HG02884 (cell line): Measurements from ENCODE around the gene KRT35.
"Not testable (repeated sequence)": the region's sequence is repeated elsewhere in the genome, so short reads cannot be mapped to it uniquely, and the experiment has no call there.

ENCODE experiments used
- ATAC-seq: cut with Tn5 transposase; IDR thresholded peaks from one replicate; pipeline ENCODE4 v1.9.1; 2021; ENCODE audit warnings: mild to moderate bottlenecking, moderate library complexity; ENCODE audit not compliant: unreplicated experiment

KRT35 gene

GRCh38 chr17:41462705-41463104 is 18.2 kb downstream of the KRT35 start:
- no peak for ATAC-seq

GRCh38 chr17:41457676-41458075 is 23.3 kb downstream of the KRT35 start:
- no peak for ATAC-seq

DNA sequence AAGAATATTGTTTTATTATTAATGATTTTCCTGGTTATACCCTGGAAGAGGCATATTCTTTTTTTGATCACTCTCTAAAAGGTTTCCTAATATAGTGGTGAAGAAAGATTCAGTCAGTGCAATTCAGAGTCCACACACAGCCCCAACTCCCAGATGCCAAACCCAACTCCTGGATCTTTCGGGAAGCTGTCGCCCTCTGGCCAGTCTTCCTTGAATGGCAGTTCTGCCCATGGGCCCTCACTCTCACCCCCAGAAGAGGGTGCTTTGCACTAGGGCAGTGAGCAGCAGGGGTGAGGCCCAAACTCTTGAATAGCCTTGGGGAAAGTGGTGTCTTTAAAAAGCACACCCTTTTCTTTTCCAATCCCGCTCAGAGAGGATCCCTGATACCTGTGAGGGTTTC is 24.7 kb downstream of the KRT35 start:
- ATAC-seq, result no peak

GRCh38 chr17:41455236-41455635 is 25.7 kb downstream of the KRT35 start:
- no peak for ATAC-seq

DNA sequence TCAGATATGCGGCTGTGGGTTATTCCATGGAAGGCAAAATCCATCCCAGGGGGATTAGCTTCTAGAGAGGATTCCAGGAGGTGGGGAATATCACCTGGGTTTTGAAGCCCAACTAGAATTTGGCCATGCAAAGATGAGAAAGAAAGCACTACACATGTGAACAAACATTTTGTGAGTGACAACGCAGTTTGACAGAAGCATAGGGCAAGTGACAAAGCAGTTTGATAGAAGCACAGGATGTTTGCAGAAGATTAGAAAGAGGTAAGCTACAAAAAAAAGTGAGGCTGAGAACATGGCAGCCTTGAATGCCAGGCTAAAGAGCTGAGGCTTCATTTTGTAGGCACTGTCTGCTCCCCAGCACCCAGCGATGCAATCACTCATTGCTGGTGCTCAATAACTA is 27.9 kb downstream of the KRT35 start:
- ATAC-seq, result no peak

GRCh38 chr17:41452281-41452680 is 28.7 kb downstream of the KRT35 start:
- ATAC-seq, result no peak

DNA sequence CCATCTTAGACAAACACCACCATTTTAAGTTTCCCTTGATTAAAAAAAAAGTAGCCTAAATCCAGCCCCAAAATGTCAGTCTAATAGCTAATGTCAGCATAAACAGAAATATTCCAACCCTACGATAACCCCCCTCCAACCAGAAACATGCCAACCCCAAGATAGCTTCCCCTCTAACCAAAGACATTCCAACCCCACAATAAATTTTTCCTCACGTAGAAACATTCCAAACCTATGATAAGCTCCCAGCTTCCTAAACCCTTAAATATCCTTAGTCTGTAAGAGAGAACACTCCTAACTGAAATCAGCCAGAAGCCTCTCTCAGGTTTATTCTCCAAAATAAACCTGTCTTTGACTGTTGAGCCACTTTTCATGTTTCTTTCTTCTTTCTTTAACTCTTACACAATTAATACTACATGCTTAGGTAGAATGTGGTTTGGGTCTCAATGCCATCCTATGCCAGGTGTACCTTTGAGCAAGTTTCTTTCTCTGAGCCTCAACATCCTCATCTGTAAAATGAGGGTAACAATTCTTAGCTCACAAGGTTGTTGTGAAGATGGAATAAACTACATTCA is 29.7 kb downstream of the KRT35 start:
- ATAC-seq, result no peak

DNA sequence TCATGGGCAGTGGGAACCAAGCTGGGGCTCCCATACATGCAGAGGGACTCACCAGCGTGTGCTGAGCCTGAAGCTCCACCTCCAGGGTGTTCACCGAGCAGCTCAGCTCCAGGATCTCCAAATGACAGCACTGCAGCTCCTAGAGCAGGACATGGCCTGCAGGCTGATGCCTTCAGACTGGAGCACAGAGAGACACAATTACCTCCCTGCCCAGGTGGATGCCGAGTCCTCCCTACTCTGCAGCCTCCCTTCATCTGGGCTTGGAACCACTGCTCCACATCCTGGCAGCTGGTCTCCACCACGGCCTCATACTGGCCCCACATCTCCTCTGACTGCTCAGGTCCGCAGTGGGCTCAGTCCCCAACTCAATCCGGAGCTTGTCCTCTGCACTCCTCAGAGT is 31.9 kb downstream of the KRT35 start:
- no peak for ATAC-seq

DNA sequence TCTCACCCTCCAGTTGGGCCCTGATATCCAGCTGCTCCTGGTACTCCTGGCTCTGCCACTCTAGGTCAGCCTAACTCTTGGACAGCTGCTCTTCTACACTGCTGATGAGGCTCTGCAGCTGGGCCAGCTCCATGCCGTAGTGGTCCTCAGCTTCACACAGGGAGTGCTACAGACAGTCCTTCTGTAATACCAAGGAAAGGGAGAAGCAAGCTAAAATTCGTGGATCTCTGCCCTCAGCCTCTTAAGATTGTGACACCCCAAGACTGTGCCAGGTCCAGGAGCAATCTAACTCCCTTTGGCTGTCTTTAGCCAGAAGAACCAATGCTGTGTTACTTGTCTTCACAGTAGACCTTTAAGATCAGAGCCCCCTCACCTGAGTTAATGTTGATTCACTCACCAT is 32.4 kb downstream of the KRT35 start:
- no peak for ATAC-seq

DNA sequence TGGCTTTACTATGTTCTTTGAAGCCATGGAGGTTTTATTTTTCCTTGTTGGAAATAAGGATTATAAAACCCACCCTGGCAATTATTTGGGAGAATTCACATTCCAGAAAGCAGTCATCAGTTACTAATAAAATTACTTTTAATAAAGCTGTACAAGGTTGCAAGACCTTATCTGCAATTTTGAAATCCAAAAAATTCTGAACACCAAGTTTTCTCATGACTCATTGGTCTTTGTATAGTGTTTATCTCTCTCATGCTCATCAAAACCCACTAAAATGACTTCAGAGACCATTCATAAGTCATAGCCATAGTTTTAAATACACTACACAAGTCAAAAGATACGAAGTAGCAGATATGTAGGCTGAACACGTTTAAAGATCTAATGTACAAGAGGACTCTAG is 34.1 kb downstream of the KRT35 start:
- ATAC-seq, result no peak

GRCh38 chr17:41444640-41445039 is 36.3 kb downstream of the KRT35 start:
- no peak for ATAC-seq

- no peak for ATAC-seq
These were observed 36.8 kb downstream of the KRT35 start for GRCh38 chr17:41444186-41444585.

DNA sequence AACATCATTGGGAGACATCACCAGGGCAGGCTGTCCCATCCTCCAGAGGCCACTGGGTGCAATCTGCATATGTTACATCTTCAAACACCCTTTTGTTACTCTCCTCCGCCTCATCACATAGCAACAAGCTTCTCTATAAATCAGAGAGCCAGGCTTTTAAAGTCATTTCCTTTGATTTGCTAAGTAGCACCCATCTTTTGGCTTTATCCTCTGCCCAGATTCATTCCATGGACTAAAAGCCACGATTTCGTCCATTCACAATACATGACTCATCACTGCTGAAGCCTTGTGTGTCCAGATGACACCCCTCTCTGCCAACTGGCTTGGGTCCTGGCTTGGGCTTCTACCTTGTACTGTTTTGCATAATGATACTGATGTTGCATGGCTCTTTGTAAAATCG is 38.2 kb downstream of the KRT35 start:
- ATAC-seq, result no peak

DNA sequence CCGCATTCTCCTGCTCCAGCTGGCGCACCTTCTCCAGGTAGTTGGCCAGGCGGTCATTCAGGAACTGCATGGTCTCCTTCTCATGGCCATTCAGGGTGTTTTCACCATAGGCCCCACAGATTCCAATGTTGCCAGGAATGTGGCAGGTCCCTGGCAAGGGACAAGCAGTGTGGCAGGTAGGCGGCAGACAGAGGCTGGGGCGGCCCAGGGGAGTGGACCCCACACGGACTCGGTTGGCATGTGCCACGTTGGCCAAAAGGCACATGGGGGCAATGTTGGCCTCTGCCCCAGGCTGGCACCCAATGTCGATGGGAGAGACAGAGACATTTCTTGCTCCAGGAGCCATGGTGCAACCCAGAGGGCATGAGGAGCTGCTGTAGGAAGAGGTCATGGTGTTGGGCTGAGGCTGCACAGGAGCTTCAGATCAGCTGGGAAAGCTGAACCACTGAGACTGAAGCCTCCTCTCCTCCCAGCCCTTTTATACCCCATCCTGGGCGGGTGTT is 40.4 kb downstream of the KRT35 start, which contains the start of gene KRT38:
Gene KRT38, minus strand, starts transcription at position 453 of the 503 bp plus-strand sequence. Its CDS starts 62 bp downstream, at position 391.
- ATAC-seq, result no peak

GRCh38 chr17:41439375-41439774 is 41.6 kb downstream of the KRT35 start:
- ATAC-seq, result no peak

DNA sequence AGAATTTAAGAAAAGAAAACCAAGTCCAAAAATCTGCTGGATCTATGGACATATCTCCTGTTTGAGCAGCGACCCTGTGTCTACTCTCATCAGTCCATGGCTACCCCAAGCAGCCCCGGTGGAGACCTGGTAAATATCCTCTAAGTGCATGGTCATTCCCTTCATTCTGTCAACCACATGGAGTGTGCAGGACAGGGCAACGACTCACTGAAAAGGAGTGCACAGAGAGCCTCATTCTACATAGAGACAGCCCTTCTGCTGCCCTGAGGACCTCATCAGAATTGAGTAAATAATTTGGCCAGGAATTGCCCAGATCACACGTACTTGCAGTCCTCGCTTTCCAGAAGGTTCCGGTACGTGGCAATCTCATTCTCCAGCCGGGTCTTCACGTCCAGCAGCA is 43.2 kb downstream of the KRT35 start:
- no peak for ATAC-seq

DNA sequence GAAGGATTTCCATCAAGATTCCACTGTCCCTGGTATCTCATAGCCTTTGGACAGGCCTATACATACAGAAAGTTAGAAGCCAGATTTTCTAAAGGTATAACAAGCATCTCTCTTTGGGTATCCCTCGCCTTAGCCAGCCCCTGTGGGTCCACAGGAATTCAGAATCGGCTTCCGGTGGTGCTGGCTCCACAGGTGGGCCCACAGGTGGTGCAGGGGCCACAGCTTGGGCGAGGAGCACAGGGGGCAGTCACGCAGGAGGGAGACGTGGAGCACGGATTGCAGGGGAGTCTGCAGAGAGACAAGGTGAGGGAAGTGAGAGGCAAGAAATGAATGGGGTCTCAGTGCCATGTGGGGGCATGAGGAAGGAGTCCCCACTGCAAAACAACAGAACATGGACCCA is 43.7 kb downstream of the KRT35 start:
- no peak for ATAC-seq

DNA sequence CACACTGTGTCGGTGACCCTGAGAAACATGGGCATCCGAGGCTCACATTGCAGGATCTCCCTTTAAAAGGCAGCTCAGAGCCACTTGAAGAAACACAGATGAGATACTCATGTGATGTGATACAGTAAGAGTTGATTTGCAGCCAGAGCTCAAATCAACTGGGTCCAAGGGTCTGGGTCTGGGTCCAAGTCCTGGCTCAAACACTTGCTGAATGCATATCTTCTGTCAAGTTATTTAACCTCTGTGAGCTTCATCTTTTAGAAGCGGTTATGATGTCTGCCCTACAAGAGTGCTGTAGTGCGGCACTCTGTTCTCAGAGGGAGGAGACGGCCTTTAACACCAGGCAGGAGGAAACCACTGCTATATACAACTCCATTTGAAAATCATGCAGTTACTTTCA is 46.5 kb downstream of the KRT35 start:
- ATAC-seq, result no peak

DNA sequence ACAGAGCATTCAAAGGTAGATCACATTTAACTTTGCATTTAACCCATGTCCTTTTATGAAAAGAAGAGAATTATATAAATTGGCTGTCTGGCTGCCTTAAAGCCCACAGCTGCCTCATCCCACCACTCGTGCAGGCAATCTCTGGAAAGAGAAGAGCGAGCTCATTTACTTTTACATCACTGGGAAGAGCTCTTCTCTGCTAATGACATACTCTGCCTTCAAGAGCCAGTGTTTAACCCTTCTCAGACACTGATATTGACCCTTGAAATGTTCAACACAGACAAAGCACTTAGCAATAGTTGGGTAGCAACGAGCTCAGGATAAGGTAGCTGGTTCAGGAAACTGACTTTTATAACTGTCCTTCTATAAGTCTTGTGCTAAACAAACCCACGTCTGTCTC is 46.9 kb downstream of the KRT35 start:
- no peak for ATAC-seq

DNA sequence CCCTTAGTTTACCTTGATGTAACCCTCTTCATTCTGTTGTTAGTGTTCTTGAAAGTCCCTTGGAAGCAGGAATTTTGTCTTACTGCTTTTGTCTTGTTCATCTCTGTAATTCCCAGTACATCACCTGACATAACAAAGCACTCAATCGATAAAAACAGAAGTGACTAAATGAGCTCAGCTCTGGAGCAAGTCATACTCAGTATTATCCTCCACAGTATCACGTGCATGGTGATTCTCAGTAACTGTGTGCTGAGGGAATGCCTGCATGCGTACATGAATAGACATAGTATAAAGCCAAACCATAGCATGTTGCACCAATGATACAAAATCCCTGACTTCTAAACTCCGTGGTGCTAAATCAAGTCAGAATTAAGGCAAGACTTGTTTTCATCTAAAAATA is 47.4 kb downstream of the KRT35 start:
- no peak for ATAC-seq

DNA sequence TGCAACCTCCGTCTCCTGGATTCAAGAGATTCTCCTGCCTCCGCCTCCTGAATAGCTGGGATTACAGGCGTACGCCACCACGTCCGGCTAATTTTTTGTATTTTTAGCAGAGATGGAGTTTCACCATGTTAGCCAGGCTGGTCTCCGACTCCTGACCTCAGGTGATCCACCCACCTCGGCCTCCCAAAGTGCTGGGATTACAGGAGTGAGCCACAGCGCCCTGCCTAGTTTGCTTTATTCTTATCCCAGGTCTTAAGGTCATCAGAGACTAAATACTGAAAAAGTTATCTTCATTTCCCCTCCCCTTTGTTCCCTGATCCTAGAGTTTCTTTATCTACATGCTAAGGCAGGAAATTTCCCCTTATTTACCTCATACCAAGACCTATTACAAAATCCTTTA is 50.6 kb downstream of the KRT35 start:
- ATAC-seq, result not testable (repeated sequence)

GRCh38 chr17:41429667-41430066 is 51.3 kb downstream of the KRT35 start:
- no peak for ATAC-seq

GRCh38 chr17:41428591-41429291 is 52.2 kb downstream of the KRT35 start:
- ATAC-seq, result no peak
